GM12864 (cell line): ENCODE measurements around the gene OR2T34.
"Not testable (repeated sequence)": the region's sequence is repeated elsewhere in the genome, so short reads cannot be mapped to it uniquely, and the experiment has no call there.

Source experiments
- DNase-seq: peaks from one replicate; pipeline ENCODE4 v3.0.0-alpha.2; 2011; ENCODE audit warnings: low read depth
- H3K4me3 ChIP-seq: 2 replicates; pipeline ENCODE4 v1.5.1; 2011; ENCODE audit warnings: mild to moderate bottlenecking, low read depth, low read length, control low read depth
- CTCF ChIP-seq: IDR thresholded peaks from 2 replicates; pipeline ENCODE4 v1.5.1; 2011; ENCODE audit warnings: low read depth, mild to moderate bottlenecking, moderate library complexity, low read length, control low read depth, inconsistent platforms; ENCODE audit errors: missing control alignments

The OR2T34 gene

GRCh38 chr1:248589334-248589733 lies 14.8 kb upstream of the OR2T34 start:
- no peak for TF ChIP-seq CTCF
- no peak for DNase-seq
- no peak overlapping the region for H3K4me3 ChIP-seq

- H3K4me3 ChIP-seq = no peak overlapping the region
- DNase-seq = no peak
- TF ChIP-seq CTCF = no peak
Measured at GRCh38 chr1:248585266-248585665, 10.7 kb upstream of the OR2T34 start.

- DNase-seq = no peak
- no peak overlapping the region for H3K4me3 ChIP-seq
Measured at GRCh38 chr1:248576260-248576980, 1.9 kb upstream of the OR2T34 start.

GRCh38 chr1:248573856-248574255 lies 701 bp downstream of the OR2T34 start:
- DNase-seq, H3K4me3 ChIP-seq: not testable (repeated sequence)

More at GRCh38 chr1:248576260-248576980, 1.9 kb upstream of the OR2T34 start:
- no peak for TF ChIP-seq CTCF

GRCh38 chr1:248572049-248572448 lies 2.5 kb downstream of the OR2T34 start:
- not testable (repeated sequence) for DNase-seq, H3K4me3 ChIP-seq

GRCh38 chr1:248570811-248571210 lies 3.7 kb downstream of the OR2T34 start:
- not testable (repeated sequence) for H3K4me3 ChIP-seq, DNase-seq

- H3K4me3 ChIP-seq, DNase-seq: not testable (repeated sequence)
Measured at GRCh38 chr1:248569049-248569448, 5.5 kb downstream of the OR2T34 start.

GRCh38 chr1:248565530-248566373 lies 8.8 kb downstream of the OR2T34 start:
- H3K4me3 ChIP-seq, DNase-seq: not testable (repeated sequence)

- not testable (repeated sequence) for H3K4me3 ChIP-seq, DNase-seq
Measured at GRCh38 chr1:248562672-248563071, 11.9 kb downstream of the OR2T34 start, which contains the start of gene OR2T29. OR2T29 (minus strand) TSS chr1:248562772; CDS start chr1:248559491, 3,281 bp downstream.

- not testable (repeated sequence) for DNase-seq, H3K4me3 ChIP-seq
Measured at GRCh38 chr1:248551027-248551426, 23.5 kb downstream of the OR2T34 start.

GRCh38 chr1:248547383-248547782 lies 27.2 kb downstream of the OR2T34 start:
- DNase-seq, H3K4me3 ChIP-seq: not testable (repeated sequence)

- DNase-seq, H3K4me3 ChIP-seq: not testable (repeated sequence)
Measured at GRCh38 chr1:248537449-248537848, 37.1 kb downstream of the OR2T34 start.
